HG03280 (cell line): Measurements from ENCODE around the gene MSL2.
"Not testable (repeated sequence)": the region's sequence is repeated elsewhere in the genome, so short reads cannot be mapped to it uniquely, and the experiment has no call there.

ENCODE experiments used
- ATAC-seq: cut with Tn5 transposase; IDR thresholded peaks from one replicate; pipeline ENCODE4 v1.9.1; 2021; ENCODE audit warnings: mild to moderate bottlenecking, moderate library complexity; ENCODE audit not compliant: unreplicated experiment

MSL2 gene

DNA sequence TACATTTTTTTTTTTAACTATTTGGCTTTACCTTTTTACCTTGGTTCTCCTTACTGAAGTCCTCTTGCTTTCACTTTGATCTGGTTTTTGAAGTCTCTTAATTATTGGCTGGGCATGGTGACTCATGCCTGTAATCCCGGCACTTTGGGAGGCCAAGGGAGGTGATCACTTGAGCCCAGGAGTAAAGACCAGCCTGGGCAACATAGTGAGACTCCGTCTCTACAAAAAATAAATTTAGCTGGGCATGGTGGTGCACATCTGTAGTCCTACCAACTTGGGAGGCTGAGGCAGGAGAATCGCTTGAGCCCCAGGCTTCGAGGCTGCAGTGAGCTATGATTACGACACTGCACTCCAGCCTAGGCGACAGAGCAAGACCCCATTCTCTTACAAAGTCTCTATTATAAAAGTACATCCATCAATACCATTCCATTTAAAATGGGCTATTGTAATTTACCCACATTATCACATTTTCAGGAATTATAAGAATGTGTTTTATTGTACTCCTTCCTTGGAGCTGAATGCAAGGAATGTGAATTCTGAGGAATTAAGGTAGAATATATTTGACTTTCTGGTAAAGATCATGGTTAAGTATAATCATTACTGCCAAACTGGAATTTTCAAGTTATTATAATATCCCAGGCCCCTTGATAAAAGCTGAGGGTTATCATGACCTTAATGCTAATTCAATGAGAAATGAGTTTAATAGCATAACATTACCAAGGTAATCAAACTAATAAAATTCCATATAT, 49.0 kb downstream of the MSL2 start:
- ATAC-seq, result no peak

DNA sequence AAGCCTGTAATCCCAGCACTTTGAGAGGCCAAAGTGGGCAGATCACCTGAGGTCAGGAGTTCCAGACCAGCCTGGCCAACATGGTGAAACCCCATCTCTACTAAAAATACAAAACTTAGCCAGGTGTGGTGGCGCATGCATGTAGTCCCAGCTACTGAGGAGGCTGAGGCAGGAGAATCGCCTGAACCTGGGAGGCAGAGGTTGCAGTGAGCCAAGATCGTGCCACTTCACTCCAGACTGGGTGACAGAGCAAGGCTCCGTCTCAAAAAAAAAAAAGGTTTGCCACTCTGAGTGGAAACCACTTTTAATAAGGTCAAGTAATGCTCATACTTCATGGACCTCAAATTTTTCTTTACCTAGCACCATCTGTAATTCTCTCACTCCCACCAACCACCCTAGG, 51.7 kb downstream of the MSL2 start:
- ATAC-seq, result not testable (repeated sequence)

GRCh38 chr3:136142592-136142991, 53.5 kb downstream of the MSL2 start:
- no peak for ATAC-seq

DNA sequence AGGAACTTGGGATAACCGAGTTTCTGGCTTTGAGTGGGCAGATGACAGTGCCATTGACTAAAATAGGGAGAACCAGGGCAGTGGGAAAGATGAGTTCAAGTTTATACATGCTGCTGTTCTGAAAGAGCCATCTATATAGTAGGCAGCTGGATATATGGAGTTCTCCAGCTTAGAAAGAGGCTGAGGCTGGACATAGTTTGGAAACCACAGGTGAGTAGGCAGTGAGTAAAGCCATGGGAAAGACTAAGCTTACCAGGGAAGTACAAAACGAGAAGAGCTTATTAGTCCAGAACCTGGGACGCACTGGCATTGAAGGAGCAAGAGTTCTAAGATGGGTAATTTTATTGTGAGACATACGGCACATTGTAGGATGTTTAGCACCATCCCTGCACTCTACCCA, 54.2 kb downstream of the MSL2 start:
- no peak for ATAC-seq

- ATAC-seq, result no peak
Observed at GRCh38 chr3:136141291-136141785, 54.8 kb downstream of the MSL2 start.

- no peak for ATAC-seq
Observed at GRCh38 chr3:136136454-136136853, 59.7 kb downstream of the MSL2 start.

- no peak for ATAC-seq
Observed at GRCh38 chr3:136135039-136135802, 60.9 kb downstream of the MSL2 start.

GRCh38 chr3:136134091-136134490, 62.0 kb downstream of the MSL2 start:
- ATAC-seq, result no peak

DNA sequence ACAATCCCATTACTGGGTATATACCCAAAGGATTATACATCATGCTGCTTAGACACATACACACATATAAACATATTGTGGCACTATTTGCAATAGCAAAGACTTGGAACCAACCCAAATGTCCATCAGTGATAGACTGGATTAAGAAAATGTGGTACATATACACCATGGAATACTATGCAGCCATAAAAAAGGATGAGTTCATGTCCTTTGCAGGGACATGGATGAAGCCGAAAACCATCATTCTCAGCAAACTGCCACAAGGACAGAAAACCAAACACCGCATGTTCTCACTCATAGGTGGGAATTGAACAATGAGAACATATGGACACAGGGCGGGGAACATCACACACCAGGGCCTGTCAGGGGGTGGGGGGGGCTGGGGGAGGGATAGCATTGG, 64.5 kb downstream of the MSL2 start:
- not testable (repeated sequence) for ATAC-seq

- no peak for ATAC-seq
Observed at GRCh38 chr3:136122006-136122405, 74.1 kb downstream of the MSL2 start.

DNA sequence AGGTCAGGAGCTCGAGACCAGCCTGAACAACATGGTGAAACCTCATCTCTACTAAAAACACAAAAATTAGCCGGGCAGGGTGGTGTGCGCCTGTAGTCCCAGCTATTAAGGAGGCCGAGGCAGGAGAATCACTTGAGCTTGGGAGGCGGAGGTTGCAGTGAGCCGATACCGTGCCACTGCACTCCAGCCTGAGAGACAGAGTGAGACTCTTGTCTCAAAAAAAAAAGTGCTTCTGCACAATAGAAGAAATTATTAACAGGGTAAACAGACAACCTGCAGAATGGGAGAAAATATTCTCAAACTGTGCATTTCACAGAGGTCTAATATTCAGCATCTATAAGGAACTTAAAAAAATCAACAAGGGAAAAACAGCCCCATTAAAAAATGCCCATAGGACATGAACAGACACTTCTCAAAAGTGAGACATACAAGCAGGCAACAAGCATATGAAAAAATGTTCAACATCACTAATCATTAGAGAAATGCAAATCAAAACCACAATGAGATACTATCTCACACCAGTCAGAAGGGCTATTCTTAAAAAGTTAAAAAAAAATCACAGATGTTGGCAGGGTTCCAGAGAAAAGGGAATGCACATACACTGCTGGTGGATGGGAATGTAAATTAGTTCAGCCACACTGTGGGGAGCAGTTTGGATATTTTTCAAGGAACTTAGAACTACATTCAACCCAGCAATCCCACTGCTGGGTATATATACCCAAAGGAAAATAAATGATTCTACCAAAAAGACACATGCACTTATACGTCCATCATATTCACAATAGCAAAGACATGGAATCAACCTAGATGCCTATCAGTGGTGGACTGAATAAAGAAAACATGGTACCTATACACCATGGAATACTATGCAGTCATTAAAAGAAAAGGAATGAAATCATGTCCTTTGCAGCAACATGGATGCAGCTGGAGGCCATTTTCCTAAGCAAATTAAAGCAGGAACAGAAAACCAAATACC, 75.5 kb downstream of the MSL2 start:
- no peak for ATAC-seq

- not testable (repeated sequence) for ATAC-seq
Observed at GRCh38 chr3:136119783-136120182, 76.4 kb downstream of the MSL2 start.

DNA sequence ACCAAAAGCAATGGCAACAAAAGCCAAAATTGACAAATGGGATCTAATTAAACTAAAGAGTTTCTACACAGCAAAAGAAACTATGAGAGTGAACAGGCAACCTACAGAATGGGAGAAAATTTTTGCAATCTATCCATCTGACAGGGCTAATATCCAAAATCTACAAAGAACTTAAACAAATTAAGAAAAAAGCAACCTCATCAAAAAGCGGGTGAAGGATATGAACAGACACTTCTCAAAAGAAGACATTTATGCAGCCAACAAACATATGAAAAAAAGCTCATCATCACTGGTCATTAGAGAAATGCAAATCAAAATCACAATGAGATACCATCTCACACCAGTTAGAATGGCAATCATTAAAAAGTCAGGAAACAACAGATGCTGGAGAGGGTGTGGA, 76.8 kb downstream of the MSL2 start:
- not testable (repeated sequence) for ATAC-seq

DNA sequence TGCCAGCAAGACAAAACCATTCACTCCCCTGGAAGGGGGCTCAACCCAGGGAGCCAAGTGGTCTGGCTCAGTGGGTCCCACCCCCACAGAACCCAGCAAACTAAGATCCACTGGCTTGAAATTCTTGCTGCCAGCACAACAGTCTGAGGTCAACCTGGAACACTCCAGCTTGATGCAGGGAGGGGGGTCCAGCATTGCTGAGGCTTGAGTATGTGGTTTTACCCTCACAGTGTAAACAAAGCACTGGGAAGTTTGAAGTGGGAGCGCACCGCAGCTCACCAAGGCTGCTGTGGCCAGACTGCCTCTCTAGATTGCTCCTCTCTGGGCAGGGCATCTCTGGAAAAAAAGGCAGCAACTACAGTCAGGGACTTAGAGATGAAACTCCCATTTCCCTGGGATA, 81.7 kb downstream of the MSL2 start:
- ATAC-seq, result no peak

GRCh38 chr3:136110481-136110880, 85.7 kb downstream of the MSL2 start:
- no peak for ATAC-seq

DNA sequence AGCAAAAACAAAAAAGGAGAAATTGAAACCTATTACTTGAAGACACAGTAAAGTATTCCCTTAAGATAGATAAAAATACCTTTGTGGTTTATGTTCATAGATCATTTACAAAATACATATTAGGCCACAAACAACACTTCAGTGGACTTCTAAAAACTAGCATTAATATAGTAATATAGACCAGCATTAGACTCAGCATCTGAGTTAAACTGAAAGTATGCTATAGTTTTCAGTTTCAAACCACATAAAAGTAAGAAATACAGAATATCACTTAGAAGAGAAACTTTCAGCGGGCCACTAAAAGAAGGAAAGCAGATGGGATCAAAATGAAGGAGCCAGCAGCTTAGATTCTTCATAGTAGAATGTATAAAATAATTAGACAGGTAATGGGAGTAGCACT, 86.6 kb downstream of the MSL2 start:
- ATAC-seq, result peak; percentile 92

DNA sequence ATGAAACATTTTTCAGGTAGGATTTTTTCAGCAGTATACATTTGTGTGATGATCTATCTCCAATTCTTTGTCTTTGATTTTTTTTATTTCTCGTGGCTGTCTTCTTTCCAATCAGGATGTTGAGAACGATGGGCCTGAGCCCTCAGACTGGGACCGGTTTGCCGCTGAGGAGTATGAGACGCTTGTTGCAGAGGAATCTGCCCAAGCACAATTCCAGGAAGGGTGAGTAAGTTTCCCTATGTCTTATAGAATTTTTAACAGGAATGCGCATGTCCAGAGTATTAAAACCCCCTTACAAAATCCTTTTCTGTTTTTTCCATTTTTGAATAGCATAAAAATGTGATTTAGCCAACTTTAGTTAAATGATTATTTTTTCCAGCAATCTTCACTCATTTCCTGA, 90.0 kb downstream of the MSL2 start:
- ATAC-seq, result no peak

DNA sequence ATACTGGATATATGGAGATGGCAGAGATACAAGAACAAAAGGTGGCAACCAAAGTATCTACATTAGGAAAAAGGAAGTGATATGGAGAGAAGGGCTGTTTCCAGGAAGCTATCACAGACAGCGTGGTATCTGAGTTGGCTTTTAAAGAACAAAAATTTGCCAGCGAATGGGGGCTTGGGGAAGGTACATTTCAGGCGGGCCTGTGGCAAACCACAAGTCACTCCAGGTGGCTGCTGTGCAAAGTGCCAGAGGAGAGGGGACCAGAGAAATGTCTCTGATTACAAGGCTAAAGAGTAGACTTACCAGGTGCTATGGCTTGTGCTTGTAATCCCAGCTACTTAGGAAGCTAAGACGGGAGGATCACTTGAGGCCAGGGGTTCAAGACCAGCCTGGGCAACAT, 91.1 kb downstream of the MSL2 start:
- no peak for ATAC-seq
